RKO (cell line): ENCODE data around the gene MKNK1.

Experiments used
- DNase-seq: peaks from one replicate; pipeline ENCODE4 v3.0.0-alpha.2; 2016; ENCODE audit warnings: low spot score

The MKNK1 gene

DNA sequence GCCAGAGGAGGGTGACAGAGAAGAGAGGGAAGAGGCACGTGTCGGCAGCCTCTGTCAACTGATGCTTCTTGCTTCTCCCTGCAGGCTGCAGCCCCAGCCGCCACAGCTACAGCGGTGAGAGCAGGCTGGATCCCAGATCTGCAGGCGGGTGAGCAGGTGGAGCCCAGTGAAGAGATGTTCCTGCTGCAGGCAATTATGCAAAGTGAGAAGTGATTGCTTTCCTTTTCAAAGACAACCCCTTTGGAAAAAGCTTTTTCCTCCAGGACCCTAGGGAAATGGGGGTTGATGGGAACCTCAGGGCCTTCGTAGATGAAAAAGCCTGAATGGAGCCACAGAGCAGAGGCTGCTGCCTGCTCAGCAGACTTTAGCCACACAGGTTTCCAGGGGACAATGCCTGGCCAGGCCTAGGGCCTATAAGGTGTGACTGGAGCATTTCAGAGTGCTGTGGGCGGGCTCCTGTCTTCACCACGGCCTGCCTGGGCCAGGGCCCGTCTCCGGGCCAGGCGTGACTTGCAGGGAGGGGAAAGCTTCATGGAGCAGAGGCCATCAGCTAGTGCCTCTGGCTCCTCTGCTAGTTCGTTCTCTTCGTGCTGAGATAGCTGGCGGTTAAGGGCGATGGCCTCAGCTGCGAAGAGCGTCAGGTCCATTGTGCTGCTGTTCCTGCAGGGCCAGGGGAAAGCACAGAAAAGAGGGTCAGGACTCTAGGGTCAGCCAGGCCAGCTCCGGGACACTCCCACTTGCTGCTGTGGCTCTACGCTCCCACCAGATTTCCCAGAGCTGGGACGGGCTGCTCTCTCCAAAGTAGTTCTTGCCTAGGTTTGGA lies 45.7 kb downstream of the MKNK1 start:
- no peak for DNase-seq

DNA sequence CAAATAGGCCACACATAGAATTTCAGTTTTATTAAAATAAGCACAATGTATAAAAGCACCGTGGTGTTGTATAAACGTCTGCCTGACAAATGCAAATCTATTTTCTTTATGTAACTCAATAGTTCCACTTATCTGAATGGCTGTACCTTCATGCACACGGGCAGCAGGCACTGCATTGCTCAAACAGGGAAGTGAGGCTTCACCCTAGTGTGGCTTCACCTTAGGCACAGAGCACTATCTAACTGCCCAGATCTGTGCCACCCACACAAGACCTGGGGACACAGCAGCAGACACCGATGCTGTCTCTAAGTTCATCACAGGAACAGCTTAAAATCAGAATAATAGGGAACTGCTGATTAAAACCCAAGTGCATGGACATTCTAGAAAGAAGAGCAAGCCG lies 46.7 kb downstream of the MKNK1 start:
- no peak for DNase-seq

GRCh38 chr1:46556822-46557221 lies 47.2 kb downstream of the MKNK1 start:
- peak; percentile 88 for DNase-seq

DNA sequence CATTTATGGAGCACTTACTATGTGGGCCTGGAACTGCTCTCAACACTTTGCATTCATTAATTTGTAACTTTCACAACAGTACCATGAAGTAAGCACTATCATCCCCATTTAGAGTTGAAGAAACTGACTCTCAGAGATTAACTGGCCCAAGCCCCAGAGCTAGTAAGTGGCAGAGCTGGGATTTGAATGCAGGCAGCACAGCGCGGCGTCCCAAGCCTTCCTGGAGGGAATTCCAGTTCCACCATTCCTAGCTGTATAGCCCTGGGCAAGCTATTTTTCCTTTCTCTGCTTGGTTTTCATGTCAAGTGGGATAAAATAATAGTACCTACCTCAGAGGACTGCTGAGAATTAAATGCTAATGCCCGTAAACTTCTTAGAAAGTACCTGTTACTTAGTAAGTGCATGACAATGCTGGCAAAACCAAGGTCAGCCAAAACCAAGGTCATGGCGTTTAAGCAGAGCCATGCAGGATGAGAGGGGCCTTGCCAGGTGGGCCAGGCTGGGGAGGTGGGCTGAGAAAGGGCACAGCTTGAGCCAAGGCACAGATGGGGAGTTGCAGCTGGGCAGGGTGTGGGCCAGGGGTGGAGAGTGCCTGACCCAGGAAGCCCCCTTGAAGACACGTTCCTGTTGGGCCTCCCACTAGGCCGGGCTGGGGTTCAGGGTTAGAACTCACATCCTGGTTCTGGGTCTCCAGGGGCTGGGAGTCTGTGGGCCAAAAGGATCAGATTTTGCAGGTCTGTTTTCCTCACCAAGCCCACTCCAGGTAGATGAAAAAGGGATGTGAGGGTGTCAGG lies 48.0 kb downstream of the MKNK1 start:
- no peak for DNase-seq

GRCh38 chr1:46554597-46555381 lies 49.3 kb downstream of the MKNK1 start:
- no peak for DNase-seq

DNA sequence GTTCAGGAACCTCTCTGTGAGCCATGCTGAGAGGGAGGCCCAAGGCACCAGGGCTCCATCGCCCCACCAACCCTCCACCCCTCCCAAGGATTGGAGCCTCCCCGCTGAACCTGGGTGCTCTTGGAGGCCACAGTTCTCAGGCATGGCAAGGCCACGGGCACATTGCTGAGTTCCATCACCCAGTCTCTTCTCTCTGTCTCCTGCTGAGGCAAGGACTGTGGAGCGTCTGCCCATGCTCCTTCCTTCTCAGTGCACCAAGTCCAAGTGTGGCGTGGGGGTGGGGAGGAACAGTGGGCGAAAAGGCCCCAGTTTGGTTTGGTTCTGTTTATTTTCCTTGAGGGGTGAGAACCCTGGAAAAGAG lies 49.9 kb downstream of the MKNK1 start:
- no peak for DNase-seq

DNA sequence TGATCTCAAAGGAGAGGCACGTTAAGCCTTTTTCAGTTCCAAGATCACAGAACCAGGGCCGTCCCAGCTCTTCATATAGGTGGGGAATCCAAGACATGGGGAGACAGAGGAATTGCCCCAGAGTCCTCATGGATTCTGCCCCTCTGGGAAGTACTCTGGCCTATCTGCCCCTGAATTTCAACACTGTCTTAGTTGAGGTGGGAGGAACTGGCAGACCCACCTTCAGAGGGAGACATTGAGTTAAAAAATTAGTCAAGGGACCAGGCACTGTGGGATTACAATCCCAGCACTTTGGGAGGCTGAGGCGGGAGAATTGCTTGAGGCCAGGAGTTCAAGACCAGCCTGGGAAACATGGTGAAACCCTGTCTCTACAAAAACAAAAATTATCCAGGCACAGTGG lies 50.6 kb downstream of the MKNK1 start:
- no peak for DNase-seq

DNA sequence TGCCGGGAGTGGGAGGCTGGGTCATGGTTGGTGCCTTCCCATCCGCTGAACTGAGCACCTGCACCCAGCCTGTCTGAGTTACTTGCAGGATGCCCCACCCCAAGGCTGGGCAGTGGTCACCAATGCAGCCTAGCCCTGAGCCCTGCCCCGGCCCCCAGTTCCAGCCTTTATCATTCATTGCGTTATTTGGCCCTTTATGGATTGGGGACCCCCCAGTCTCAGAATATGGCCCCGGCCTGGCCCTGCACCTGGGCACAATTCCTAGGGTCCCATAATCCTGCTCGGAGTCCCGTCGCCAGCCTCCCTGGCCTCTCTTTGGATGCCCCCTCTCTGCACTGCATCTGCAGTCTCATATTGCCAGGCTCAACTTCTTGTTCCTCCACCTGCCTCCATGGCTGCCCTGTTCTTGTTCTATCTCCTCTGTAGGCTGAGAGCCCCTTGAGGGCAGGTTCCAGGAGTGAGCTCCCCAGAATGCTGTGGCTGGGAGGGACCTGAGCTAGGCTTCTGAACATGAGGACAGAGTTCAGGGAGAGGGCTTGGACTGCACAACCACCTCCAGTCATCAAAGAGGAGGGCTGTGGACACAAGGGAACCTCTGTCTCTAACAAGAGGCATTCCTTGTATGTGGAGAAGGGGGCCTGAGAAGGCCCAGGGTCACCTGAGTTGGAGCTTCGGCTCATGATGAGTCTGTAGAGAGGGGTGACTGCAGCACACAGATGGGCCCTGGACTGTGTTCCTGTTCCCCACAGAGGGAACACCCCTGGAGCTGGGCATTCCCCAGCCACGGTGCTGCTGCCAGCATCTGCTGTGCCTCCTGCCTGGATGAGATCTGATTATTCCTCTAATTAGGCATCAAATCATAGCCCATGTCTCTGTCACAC lies 51.5 kb downstream of the MKNK1 start:
- no peak for DNase-seq

- DNase-seq, result no peak
Observed at GRCh38 chr1:46551597-46552095, 52.4 kb downstream of the MKNK1 start, which contains the start of gene KNCN. TSS of gene KNCN (minus strand) at chr1:46551647. CDS start at chr1:46551215, 432 bp downstream.

- no peak for DNase-seq
Observed at GRCh38 chr1:46550751-46551231, 53.3 kb downstream of the MKNK1 start.

DNA sequence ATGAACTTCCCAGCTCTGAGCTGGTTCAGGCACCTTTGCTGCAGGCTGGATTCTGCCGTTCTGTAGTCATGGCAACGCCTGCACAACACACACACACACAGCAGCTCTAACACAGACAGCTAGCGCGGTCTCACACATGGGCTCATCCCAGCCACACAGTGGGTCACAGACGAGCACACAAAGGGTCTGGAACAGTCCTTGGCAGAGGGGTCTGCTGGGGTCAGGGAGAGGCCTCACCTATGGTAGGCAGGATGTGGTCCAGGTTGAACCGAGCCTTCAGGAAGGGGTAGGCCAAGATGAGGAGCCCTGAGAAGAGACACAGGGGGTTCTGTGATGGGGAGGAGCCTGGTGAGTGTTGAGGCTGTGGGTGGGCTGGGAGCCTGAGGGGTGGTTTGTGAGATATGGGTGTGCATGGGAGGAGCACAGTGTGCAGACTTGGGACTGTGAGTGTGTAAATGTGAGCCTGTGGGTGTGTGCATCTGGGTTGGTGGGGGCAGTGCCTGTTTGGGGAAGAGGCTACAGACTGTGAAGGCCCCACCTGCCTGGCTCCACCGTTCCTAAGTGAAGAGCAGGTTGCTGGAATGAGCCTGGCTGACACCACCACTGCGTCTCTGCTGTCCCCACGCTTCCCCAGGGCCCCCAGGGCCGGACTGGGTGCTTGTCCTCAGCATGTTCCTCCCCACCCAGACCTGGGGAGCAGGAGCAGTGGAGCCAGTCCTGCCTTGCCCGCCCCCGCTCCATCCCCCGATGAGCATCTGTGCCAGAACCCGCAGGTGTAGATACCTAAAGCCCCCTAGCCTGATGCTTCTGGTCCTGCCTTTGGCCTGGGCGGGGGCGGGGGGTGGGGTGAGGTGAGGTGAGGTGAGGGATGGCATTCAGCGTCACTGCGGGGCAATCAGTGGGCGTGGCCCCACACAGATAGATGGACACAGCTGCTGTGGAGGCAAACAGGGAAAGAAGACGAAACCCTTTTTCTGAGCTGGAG lies 54.1 kb downstream of the MKNK1 start:
- DNase-seq, result no peak

- DNase-seq, result peak; percentile 71
Observed at GRCh38 chr1:46547481-46548383, 56.3 kb downstream of the MKNK1 start.

GRCh38 chr1:46546210-46546609 lies 57.9 kb downstream of the MKNK1 start:
- DNase-seq, result no peak

GRCh38 chr1:46545784-46546183 lies 58.3 kb downstream of the MKNK1 start:
- DNase-seq, result no peak

DNA sequence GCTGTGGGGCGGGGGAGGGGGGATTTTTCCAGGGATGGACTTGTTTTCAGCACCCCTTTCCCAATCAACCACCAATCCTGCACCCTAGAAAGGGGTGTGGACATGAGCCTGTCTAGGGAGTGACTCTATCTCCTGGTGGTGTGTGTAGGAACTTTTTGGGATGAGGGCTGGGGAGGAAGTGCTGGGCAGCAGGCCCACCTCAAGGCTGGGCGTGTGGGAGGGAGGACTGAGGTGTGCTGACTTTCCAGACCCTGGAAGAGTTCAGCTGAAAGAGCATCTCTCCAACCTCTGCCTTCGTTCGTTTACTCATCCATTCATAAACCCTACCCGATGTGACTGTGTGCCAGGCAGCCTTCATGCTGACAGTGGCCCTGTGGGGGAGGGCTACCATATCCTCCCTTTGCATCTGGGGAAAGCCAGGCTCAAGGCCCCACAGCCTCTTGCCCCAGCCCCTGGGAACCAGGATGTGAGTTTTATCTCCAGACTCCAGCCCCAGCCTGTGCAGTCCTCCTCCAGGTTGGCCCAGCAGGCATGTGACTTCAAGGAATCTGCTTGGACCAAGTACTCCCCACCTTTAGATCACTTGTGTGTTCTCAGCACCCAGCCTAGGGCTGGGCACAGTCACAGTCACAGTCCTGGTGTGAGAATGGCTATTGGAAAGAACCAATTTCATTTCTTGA lies 59.4 kb downstream of the MKNK1 start:
- no peak for DNase-seq

DNA sequence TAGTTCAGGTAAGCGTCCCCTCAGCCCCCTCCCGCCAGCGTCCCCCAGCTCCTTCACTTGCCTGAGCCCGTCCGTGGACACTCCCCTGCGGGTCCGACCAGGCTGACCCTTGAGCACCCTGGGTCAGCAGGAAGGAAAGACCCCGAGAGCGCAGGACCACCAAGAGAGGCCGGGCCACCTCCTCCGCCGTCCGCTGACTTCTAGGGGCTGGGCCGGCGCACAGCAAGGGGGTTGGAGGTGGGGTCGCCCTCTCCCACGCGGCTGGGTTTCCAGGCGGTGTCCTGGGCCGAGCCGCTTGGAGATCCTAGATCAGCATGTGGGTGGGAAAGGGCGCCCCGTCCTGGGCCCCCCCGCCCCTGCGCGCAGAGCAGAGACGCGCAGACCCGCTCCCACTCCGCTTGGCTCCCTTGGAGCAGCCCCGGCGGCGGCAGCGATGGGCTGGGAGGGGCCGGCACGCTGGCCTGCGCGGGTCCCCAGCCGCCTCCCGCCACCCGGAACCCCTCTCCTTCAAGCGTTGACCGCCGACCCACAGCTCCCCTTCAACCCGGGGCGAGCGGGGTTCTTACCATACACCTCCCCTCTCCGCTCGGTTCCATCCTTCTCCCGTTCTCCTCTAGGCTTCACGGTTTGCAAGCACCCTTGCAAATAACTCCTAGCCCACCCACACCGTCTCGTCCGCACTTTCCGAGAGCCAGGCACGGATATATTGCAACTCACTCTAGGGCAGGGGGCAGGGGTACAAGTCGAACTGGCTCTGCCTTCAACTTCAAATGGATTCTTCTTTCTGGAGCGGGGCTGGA lies 60.1 kb downstream of the MKNK1 start:
- DNase-seq, result no peak

DNA sequence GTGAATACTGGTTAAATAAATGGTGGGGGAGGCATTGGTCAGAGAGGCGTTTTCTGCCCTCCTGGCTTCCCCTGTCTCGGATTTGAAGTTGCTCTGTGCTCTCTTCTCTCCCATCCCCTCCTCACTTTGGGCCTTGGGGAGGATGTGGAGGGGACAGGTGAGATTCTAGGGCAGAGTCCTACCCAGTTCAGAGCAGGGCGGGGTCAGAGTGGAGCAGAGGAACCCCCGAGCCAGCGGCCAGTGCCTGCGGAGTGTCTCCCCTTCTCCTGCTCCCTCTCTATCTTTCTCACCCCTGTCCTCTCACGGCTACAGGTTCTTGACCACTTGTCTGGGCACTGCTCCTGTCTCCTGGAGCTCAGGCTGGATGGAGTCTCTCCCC lies 60.7 kb downstream of the MKNK1 start:
- no peak for DNase-seq
